ENCODE measurements around the gene RRAGC.

GRCh38 chr1:38793299-38793698 is 66.3 kb downstream of the RRAGC start:
- TF ChIP-seq CTCF (IDR thresholded peaks at IDR 0.05) = no peak
- TF ChIP-seq EZH2 (IDR thresholded peaks at IDR 0.05) = no peak
